NAMALWA (cell line): ENCODE data around the gene PBX4.
A peak's percentile ranks its signal among the peaks of the same experiment; 100 is the strongest.
"Not testable (repeated sequence)": the region's sequence is repeated elsewhere in the genome, so short reads cannot be mapped to it uniquely, and the experiment has no call there.

Experiments
- DNase-seq: peaks from one replicate; pipeline ENCODE4 v3.0.0-alpha.2; 2015; ENCODE audit warnings: low spot score

Gene PBX4, protein sequence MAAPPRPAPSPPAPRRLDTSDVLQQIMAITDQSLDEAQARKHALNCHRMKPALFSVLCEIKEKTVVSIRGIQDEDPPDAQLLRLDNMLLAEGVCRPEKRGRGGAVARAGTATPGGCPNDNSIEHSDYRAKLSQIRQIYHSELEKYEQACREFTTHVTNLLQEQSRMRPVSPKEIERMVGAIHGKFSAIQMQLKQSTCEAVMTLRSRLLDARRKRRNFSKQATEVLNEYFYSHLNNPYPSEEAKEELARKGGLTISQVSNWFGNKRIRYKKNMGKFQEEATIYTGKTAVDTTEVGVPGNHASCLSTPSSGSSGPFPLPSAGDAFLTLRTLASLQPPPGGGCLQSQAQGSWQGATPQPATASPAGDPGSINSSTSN

DNA sequence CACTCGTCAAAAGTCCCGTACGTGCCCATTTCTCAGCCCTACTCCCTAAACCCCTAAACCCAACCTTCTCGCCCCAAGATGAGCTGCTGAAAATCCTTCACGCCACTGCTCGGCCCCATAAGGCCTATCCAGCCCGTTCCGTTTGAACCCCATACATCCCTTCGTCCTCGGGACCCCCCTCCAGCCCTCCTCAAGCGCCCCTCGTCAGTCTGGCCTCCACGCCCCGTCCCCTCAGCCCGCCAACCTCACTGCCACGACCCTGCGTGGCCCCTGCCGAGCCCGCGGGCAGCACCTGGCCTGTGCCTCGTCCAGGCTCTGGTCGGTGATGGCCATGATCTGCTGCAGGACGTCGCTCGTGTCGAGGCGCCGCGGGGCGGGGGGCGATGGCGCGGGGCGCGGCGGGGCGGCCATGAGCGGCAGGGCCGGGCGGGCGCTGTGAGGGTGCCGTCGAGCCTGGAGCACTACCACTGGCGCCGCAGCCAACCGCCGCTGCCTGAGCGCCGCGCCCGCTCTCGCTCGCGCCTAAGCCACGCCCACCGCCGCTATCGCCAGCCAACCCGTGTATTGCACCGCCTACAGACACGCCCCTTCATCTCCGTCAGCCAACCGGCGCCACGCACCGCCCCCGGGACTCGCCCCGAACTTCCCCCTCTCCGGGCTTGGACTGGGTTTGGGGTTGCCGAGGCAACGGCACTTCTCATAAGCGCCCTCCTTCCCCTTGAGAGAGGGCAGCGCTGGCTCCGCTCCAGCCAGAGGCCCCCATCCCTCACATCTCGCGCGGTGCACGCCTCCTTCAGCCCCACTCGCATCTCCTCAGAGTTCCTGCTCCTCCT, at the start of gene PBX4:
Gene PBX4, minus strand, starts transcription at position 469 of the 833 bp plus-strand sequence. Its CDS starts 58 bp downstream, at position 411.
- DNase-seq = peak; percentile 98

GRCh38 chr19:19665420-19665948, 47.0 kb upstream of the PBX4 start:
- DNase-seq = not testable (repeated sequence)

DNA sequence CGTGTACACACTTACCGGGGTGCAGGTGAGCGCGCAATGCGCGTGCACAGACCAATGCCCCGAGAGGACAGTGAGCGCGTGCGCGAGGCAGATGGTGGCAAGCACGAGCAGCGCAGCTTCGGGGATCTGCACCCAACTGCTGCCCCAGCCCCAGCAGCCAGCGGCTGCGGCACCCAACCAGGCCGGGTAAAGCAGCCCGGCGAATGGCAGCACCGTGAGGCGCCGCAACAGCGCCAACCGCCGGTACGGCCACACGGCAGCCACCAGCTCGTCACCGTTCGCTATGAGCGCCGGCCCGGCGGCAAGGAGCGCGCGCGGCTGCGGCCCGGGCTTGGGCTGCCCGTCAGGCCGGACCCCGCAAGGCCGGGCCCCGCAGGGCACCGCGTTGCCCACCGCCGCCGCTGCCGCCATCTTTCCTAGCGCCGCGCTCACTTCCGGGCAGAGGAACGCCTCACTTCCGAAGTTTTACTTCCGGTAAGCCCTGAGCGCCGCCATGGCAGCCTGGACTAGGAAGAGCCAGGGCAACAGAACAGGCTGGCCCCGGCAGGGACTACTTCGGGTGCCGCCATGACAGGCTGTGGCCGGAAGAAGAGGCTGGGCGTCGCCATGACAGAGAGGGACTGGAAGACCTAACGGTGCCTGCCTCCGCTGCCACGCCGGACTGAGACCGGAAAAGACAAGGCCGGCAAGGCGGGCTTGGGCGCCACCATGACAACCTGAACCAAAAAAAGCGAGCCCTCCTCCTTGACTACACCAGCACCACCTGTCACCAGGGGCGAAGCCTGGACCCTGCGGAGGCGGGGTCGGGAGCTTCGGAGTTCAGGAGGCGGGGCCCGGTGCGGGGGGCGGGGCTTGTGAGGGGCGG, 45.0 kb upstream of the PBX4 start, which contains the start of gene ATP13A1:
Gene ATP13A1, minus strand, starts transcription at position 421 of the 865 bp plus-strand sequence. Its CDS starts 10 bp downstream, at position 411.
- DNase-seq = peak; percentile 97

DNA sequence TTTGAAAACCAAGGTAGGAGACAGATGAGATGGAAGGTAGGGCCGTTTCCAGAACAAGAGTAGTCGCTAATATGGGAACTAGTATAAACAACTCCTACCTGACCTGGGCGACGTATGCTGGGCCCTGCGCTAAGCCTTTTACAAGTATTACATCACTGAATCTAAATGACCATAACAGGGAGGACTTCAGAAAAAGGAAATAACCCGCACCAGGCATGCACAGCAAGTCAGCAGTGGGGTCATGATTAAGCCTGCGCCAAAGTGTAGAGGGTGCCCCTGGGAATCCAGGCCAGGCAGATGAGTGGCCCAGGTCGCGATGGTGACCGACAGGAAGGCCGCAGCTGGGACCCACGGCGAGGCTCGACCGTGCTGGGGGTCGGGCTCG, 44.4 kb upstream of the PBX4 start:
- DNase-seq = no peak

DNA sequence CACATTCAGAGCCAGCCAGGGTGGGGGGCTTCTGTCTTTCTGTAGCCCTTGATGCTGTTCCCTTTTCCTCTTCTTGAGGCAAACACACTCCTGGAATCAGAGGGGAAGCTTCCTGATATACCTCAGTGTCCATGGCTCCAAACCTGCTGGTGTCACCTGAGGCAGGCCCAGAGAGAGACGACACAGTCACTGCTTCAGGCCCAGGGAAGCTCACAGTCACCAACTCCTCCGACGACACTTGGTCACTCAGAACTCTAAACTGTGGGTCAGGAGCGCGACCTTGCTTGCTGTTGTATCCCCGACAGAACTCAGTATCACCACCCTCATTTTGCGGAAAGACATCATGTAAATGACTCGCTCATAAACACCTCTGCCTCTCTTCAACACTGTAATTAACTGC, 43.9 kb upstream of the PBX4 start:
- DNase-seq = no peak

GRCh38 chr19:19661675-19662251, 43.3 kb upstream of the PBX4 start:
- peak; percentile 78 for DNase-seq

DNA sequence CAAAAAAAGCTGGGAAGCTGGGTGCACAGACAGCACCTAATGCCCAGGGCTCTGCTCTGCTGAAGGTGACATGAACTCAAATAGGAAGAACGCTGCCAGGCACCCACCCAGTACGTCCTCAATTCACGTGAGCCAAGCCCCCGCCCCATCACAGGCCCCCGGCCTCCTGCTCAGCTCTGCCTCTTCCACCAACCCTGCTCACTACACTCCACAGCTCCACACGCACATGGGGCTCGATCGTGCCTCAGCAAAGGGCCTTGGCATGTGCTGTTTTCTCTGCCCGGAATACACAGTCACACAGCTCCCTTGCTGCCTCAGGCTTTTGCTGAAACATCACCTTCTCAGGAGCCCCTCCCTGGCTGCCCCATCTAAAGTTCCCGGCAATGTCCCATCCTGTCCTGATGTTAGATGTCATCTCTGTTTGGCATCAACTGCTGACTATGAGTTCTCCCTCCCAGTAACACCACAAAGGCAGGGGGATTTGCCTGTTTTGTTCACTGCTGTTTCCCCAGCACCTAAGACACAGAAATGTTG, 42.7 kb upstream of the PBX4 start:
- DNase-seq = no peak

- DNase-seq = no peak
Measured at GRCh38 chr19:19659646-19660245, 41.3 kb upstream of the PBX4 start.

GRCh38 chr19:19657397-19657783, 38.9 kb upstream of the PBX4 start:
- no peak for DNase-seq

GRCh38 chr19:19656451-19657396, 38.2 kb upstream of the PBX4 start:
- DNase-seq = no peak

DNA sequence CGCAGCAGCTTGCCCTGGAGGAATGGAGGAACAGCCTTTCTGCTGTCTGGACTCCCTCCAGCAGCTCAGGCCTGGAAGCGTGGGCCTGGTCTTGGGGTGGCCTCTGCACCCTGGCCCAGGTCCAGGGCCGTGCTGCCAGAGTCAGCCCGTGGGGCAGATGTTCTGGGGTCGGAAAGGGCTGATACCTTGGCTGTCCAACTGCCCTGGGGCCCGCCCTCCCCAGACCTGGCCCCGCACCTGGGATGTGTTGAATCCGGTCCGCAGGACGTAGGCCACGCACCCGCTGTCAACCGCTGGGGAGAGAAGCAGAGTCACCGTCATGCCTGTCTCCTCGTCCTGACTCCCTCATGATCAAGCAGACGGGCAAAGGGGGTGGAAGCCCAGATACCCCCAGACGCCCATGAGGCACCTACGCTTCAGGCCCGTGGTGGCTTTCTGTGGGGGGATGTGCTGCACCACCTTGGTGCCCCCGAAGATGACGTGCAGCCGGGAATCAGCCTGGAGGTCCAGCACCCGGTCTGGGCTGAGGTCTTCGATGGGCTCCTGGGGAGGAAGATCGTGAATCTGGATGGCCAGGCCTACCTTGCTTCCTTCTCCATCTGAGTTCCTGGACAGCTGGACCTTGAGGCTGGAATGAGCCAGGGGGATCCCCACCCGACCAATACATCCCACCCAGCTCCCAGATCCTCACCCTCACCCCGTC, 37.3 kb upstream of the PBX4 start:
- DNase-seq = no peak

- no peak for DNase-seq
Measured at GRCh38 chr19:19655051-19655594, 36.6 kb upstream of the PBX4 start.

DNA sequence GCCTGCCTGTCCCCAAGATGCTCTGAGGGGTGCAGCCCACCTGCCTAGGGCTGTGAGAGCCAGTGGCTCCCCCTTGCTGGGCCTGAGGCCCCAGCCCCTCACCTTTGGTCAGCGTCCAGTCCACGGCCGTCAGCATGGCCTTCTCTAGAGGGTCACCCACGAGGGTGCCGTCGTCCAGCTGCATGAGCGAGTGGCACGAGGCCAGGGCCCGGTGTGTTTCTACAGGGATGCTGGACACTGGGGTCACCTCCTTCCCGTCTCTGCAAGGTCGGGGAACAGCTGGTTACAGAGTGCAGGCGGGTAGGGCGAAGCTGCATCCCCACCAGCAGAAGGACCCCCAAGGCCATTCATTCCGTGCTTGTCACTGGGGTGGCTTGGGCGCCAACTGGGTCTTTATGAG, 36.0 kb upstream of the PBX4 start:
- no peak for DNase-seq

DNA sequence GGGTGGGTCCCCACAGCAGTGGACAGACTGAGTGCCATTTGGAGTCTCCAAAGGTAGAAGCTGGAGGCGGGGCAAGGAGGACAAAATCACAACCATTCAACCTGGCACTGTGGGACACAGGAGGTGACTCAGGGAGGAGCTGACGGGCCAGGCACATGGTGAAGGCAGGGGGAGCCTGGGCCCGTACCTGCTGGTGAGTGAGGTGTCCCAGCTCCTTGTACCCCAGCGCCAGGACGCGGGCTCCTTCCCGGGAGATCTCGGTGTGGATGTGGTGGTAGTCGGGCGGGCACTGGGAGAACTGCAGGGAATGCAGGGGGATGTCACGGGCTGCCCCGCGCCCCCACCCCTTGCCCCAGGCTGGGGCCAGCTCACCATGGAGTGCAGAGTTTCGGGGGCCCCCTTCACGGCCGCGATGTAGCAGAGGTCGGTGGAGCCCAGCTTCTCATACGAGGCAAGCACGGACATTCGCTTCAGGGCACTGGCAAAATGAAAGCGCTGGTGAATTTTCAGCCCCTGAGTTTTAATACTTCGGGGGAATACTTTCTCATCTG, 35.2 kb upstream of the PBX4 start:
- DNase-seq = no peak

GRCh38 chr19:19652482-19653295, 34.2 kb upstream of the PBX4 start:
- DNase-seq = no peak

DNA sequence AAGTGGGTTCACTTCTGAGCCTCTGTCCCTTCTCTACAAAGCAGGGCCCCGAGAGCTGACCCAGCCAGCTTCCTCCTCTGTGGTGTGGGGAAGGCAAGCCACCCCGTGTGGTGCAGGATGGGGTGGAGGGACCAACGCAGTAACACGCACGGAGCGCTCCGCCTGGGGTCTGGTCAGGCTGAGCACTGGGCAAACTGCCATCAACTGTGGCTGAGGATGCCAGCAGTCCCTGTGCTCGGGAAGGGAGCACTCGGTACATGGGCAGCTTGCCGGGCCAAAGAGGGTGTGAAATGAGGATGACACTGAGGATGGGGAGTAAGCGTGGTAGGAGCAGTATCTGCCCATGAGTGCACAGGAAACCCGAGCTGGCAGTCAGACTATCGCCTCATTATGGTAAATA, 32.6 kb upstream of the PBX4 start:
- no peak for DNase-seq

DNA sequence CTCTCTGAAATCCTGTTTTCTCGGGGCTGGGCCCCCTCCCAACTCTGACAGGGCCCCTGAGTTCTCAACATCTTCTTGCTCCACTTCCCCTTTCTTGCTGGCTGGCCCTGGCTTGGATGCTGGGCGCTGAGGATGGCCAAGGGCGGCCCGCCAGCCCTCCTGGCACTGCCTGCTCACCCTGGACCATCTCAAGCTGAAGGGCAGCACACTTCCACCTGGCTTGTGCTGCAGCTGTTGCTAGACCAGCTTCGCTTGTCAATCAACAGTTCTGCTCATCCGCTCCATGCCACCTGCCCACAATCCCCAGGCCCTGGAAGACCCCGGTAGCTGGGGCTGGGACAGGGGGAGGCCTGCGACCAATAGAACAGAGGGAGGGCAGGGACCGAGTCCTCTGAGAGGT, 31.8 kb upstream of the PBX4 start:
- no peak for DNase-seq

- no peak for DNase-seq
Measured at GRCh38 chr19:19649580-19649995, 31.1 kb upstream of the PBX4 start.
